Right atrium auricular region (tissue), 2 donors: ENCODE results near the gene EFNA5. TPM values are rescaled to one million over a fixed set of nuclear protein-coding genes. Genes with fewer than 3 reads are reported as not detected.

Source experiments
- DNase-seq: peaks from one replicate; pipeline ENCODE4 v3.0.0-alpha.2; 2019; ENCODE audit warnings: low spot score
- H3K27ac ChIP-seq, 2 donors: fragments of 200-600 bp; sonication (generic); 1 replicate in 1 of 2; 2 replicates in 1 of 2; pipeline ENCODE4 v1.5.1; 2016 to 2019
- H3K27me3 ChIP-seq, 2 donors: fragments of 200-600 bp; sonication (generic); one replicate each; pipeline versions ENCODE4 v1.5.1 to v1.6.0; 2017 to 2019
- H3K36me3 ChIP-seq: fragments of 200-600 bp; sonication (generic); one replicate; pipeline ENCODE4 v1.5.1; 2016
- H3K4me1 ChIP-seq, 2 donors: fragments of 200-600 bp; sonication (generic); one replicate each; pipeline versions ENCODE4 v1.5.1 to v1.6.0; 2017 to 2019
- H3K4me3 ChIP-seq, 2 donors: fragments of 200-600 bp; sonication (generic); 1 replicate in 1 of 2; 2 replicates in 1 of 2; pipeline ENCODE4 v1.5.1; 2017 to 2019; ENCODE audit warnings: mild to moderate bottlenecking in 1 of 2, moderate library complexity in 1 of 2
- H3K9me3 ChIP-seq, 2 donors: fragments of 200-600 bp; sonication (generic); one replicate each; pipeline ENCODE4 v1.5.1; 2019
- CTCF ChIP-seq, 2 donors: fragments of 200-600 bp; sonication (generic); IDR thresholded peaks; one replicate each; pipeline ENCODE4 v1.5.1; 2019; ENCODE audit warnings: antibody characterized with exemption in 2 of 2
- total RNA-seq, 2 donors: library from RNA; depleted of rRNA; stranded (reverse); fragments of >200 nt; gene quantifications; one replicate each; pipeline ENCODE4 v1.1.0, GENCODE V29; 2016

The EFNA5 gene
- total RNA-seq, 2 donors from 2014 or later: 17.0 to 19.2 TPM

- no peak for DNase-seq
- H3K4me1 ChIP-seq: peaks cover 0 to 13% of the 10 kb centered on the region in 2 donors
- H3K27me3 ChIP-seq: no peaks in the 10 kb centered on the region
- H3K27ac ChIP-seq: no peak overlapping the region
- TF ChIP-seq CTCF (IDR thresholded peaks at IDR 0.05): no peak
- no peak overlapping the region for H3K4me3 ChIP-seq
- no peaks in the 10 kb centered on the region for H3K36me3 ChIP-seq
- no peaks in the 10 kb centered on the region for H3K9me3 ChIP-seq
These were observed 154.1 kb downstream of the EFNA5 start for GRCh38 chr5:107516452-107517184.

GRCh38 chr5:107515521-107516080 lies 155.1 kb downstream of the EFNA5 start:
- no peaks in the 10 kb centered on the region for H3K9me3 ChIP-seq
- no peak for DNase-seq
- peaks cover 0 to 9% of the 10 kb centered on the region in 2 donors for H3K4me1 ChIP-seq
- H3K36me3 ChIP-seq: no peaks in the 10 kb centered on the region
- H3K27me3 ChIP-seq: no peaks in the 10 kb centered on the region
- TF ChIP-seq CTCF (IDR thresholded peaks at IDR 0.05): no peak
- no peak overlapping the region for H3K4me3 ChIP-seq
- H3K27ac ChIP-seq: no peak overlapping the region

GRCh38 chr5:107514305-107514704 lies 156.4 kb downstream of the EFNA5 start:
- no peaks in the 10 kb centered on the region for H3K4me1 ChIP-seq
- no peaks in the 10 kb centered on the region for H3K36me3 ChIP-seq
- DNase-seq: no peak
- H3K9me3 ChIP-seq: no peaks in the 10 kb centered on the region
- H3K27ac ChIP-seq: no peak overlapping the region
- H3K27me3 ChIP-seq: no peaks in the 10 kb centered on the region
- H3K4me3 ChIP-seq: no peak overlapping the region
- no peak for TF ChIP-seq CTCF (IDR thresholded peaks at IDR 0.05)

DNA sequence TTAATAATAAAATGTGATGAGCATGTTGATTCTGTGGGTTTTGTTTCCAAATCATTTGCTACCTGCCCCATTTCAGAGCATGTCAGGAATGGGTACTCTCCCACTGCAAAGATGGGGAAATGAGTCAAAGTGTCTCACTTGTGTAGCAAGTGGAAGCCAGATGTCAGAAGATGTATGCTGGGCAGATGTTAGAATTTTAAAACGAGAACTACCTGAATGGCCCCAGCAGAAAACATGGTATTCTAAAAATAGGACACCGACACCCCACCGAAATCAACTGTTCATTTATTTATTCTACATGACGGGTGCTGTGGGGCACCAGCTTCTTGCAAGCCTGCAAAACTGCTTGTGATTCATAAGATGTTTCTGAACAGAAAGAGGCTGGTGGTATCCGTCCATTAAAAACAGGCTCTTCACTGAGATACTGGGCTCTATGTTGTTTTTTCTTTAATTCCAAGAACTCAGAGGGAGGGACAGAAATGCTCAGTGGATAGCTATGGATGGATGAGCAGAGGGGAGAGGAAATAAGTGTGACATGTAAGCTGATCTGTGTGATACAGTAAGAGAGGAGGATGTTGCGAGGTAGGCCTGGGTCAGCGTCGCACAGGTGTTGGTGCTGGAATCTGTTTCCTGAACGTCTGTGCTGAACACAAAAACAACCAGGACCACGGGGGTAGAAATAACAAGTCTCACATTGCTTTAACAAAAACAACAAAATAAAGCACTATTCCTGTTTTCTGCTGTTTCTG lies 157.2 kb downstream of the EFNA5 start:
- no peak for DNase-seq
- no peaks in the 10 kb centered on the region for H3K36me3 ChIP-seq
- no peak for TF ChIP-seq CTCF (IDR thresholded peaks at IDR 0.05)
- no peaks in the 10 kb centered on the region for H3K4me1 ChIP-seq
- no peaks in the 10 kb centered on the region for H3K27me3 ChIP-seq
- no peak overlapping the region for H3K4me3 ChIP-seq
- H3K9me3 ChIP-seq: no peaks in the 10 kb centered on the region
- H3K27ac ChIP-seq: no peak overlapping the region

DNA sequence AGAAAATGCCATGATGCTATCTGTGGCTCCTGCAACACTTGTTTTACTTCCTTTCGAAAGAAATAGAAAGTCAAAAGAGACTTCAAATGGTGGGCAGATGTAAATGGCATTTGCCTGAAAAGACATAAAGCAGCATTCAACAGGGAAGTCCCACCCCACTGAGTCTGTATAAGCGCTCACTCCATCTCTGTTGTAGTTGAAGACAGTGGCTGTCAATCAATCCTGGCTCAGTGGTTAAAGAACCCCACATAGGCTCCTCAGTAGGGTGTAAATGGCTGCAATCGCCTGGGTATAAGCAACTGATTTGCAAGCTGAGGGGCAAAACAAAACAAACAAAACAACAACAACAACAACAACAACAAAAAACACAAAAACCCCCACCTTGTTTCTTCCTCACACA lies 158.7 kb downstream of the EFNA5 start:
- no peaks in the 10 kb centered on the region for H3K36me3 ChIP-seq
- H3K27ac ChIP-seq: no peak overlapping the region
- H3K4me3 ChIP-seq: no peak overlapping the region
- no peak for TF ChIP-seq CTCF (IDR thresholded peaks at IDR 0.05)
- H3K4me1 ChIP-seq: no peaks in the 10 kb centered on the region
- no peaks in the 10 kb centered on the region for H3K9me3 ChIP-seq
- H3K27me3 ChIP-seq: no peaks in the 10 kb centered on the region
- DNase-seq: no peak
